Stimulated activated CD4-positive, alpha-beta T cell treated with anti-CD3 and anti-CD28 coated beads, Interleukin-1b, Interleukin-23, amount 100 ng/mL, for 4 hours (primary cell): ENCODE measurements around the gene SLCO1A2.

Experiments
- DNase-seq, 2 donors: peaks; one replicate each; pipeline ENCODE4 v3.0.0-alpha.2; 2020; ENCODE audit warnings: low read depth in 2 of 2

The SLCO1A2 gene

DNA sequence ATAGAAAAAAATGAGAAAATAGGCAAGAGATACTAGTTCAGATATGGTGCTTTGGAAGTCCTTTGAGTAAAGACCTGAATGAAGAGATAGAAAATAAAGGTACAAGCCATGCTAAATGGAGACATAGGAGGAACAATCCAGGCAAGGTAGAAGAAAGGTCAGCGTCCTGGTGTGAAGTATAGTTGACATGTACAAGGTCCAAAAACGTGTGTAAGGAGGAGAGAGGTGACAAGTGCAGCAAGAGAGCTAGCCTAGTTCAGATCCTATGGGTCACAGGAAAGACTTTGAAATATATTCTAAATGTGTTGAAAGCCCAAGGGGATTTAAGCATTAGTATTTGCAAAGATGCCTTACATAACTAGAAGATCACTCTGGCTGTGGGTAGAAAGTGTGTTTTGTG is 115.5 kb downstream of the SLCO1A2 start:
- DNase-seq: no peak
